B cell (primary cell): ENCODE results near the gene ZNF324. TPM values are rescaled to one million over a fixed set of nuclear protein-coding genes. Genes with fewer than 3 reads are reported as not detected.

Experiments
- ATAC-seq: fragments of 200-7000 bp; cut with Tn5 transposase; one replicate; pipeline ENCODE4 v1.10.0; 2021; ENCODE audit warnings: low read depth, mild to moderate bottlenecking, moderate number of reproducible peaks, moderate library complexity
- CTCF ChIA-PET: fragments of 350-600 bp; sonication (Branson Sonifier 250); formaldehyde crosslinking; loops from one replicate; lab custom pipeline; 2021; ENCODE audit warnings: antibody characterized with exemption, inconsistent platforms; lab: Charles Lee
- POLR2A ChIA-PET: fragments of 350-600 bp; sonication (Branson Sonifier 250); formaldehyde crosslinking; loops from one replicate; lab custom pipeline; 2021; ENCODE audit warnings: antibody characterized with exemption; lab: Charles Lee
- DNase-seq: peaks from one replicate; pipeline ENCODE4 v3.0.0; 2013
- H2AFZ ChIP-seq: 2 replicates; pipeline ENCODE4 v1.6.1; 2012; ENCODE audit warnings: mild to moderate bottlenecking, low read depth, low read length; ENCODE audit not compliant: insufficient read depth, poor library complexity, severe bottlenecking
- H3K27ac ChIP-seq, 2 donors: 1 replicate in 1 of 2; 2 replicates in 1 of 2; pipeline ENCODE4 v1.5.1; 2012 to 2013; ENCODE audit warnings: low read length in 2 of 2, mild to moderate bottlenecking in 2 of 2, moderate library complexity in 1 of 2
- H3K27me3 ChIP-seq, 4 experiments: fragments of 200-600 bp in 1 of 4; sonication (generic) in 1 of 4; replicated peaks in 1 of 4; 1 replicate in 2 of 4; 2 replicates in 2 of 4; pipeline versions ENCODE4 v1.6.1 to v1.7.0; 2013 to 2016; ENCODE audit warnings: low read length in 3 of 4, mild to moderate bottlenecking in 2 of 4, mixed read lengths in 1 of 4, moderate library complexity in 1 of 4; ENCODE audit not compliant: insufficient read depth in 4 of 4, control insufficient read depth in 3 of 4; ENCODE audit errors: control extremely low read depth in 1 of 4
- H3K36me3 ChIP-seq, 2 experiments: replicated peaks in 1 of 2; 1 replicate in 1 of 2; 2 replicates in 1 of 2; pipeline versions ENCODE4 v1.6.1 to v1.7.1; 2013; ENCODE audit warnings: low read length in 1 of 2; ENCODE audit not compliant: insufficient read depth in 2 of 2, control insufficient read depth in 1 of 2; ENCODE audit errors: control extremely low read depth in 1 of 2, extremely low read depth in 1 of 2
- H3K4me1 ChIP-seq, 2 donors: fragments of 200-600 bp in 1 of 2; sonication (generic) in 1 of 2; 1 replicate in 1 of 2; 2 replicates in 1 of 2; pipeline versions ENCODE4 v1.5.1 to v1.6.1; 2013 to 2017; ENCODE audit warnings: low read length in 2 of 2; ENCODE audit not compliant: control insufficient read depth in 2 of 2, insufficient read depth in 2 of 2
- H3K4me2 ChIP-seq: replicated peaks from 2 replicates; pipeline ENCODE3; 2012; ENCODE audit warnings: mild to moderate bottlenecking, low read depth, low read length; ENCODE audit not compliant: poor library complexity, severe bottlenecking
- H3K4me3 ChIP-seq, 5 experiments: fragments of 200-600 bp in 1 of 5; sonication (generic) in 1 of 5; 1 replicate in 3 of 5; 2 replicates in 2 of 5; pipeline versions ENCODE4 v1.5.1 to v1.7.0; 2011 to 2016; ENCODE audit warnings: low read length in 4 of 5, mild to moderate bottlenecking in 4 of 5, low read depth in 2 of 5, control low read depth in 1 of 5, moderate library complexity in 1 of 5; ENCODE audit not compliant: insufficient read depth in 1 of 5; ENCODE audit errors: control extremely low read depth in 1 of 5, extremely low read depth in 1 of 5
- H3K79me2 ChIP-seq: fragments of 200-600 bp; sonication (generic); one replicate; pipeline ENCODE4 v1.6.0; 2016; ENCODE audit warnings: low read length; ENCODE audit not compliant: control insufficient read depth, insufficient read depth
- H3K9ac ChIP-seq: fragments of 200-600 bp; sonication (generic); 2 replicates; pipeline ENCODE4 v1.6.1; 2017; ENCODE audit warnings: mild to moderate bottlenecking, low read length, moderate library complexity
- H3K9me3 ChIP-seq, 3 donors: one replicate each; pipeline versions ENCODE4 v1.6.1 to v1.7.1; 2013; ENCODE audit warnings: low read length in 2 of 3; ENCODE audit not compliant: control insufficient read depth in 2 of 3, insufficient read depth in 1 of 3; ENCODE audit errors: control extremely low read depth in 1 of 3
- H4K20me1 ChIP-seq: 2 replicates; pipeline ENCODE4 v1.6.0; 2012; ENCODE audit warnings: mild to moderate bottlenecking, low read length; ENCODE audit not compliant: insufficient read depth, control insufficient read depth, poor library complexity, severe bottlenecking
- H3K27ac Mint-ChIP-seq: one replicate; pipeline ENCODE4 v1.8.0; 2021; ENCODE audit warnings: mixed read lengths
- H3K27me3 Mint-ChIP-seq: one replicate; pipeline ENCODE4 v1.8.0; 2021; ENCODE audit warnings: mixed read lengths
- H3K4me1 Mint-ChIP-seq: one replicate; pipeline ENCODE4 v1.8.0; 2021; ENCODE audit warnings: mixed read lengths
- H3K4me3 Mint-ChIP-seq: one replicate; pipeline ENCODE4 v1.8.0; 2021; ENCODE audit warnings: mixed read lengths
- H3K9me3 Mint-ChIP-seq: one replicate; pipeline ENCODE4 v1.8.0; 2022; ENCODE audit warnings: mixed read lengths; ENCODE audit not compliant: insufficient read depth
- CTCF ChIP-seq: fragments of 200-600 bp; IDR thresholded peaks from one replicate; pipeline ENCODE4 v1.8.0; 2022; ENCODE audit warnings: antibody characterized with exemption, mild to moderate bottlenecking
- EZH2 ChIP-seq: IDR thresholded peaks from 2 replicates; pipeline ENCODE4 v1.6.1; 2012; ENCODE audit warnings: borderline replicate concordance, low read depth, mild to moderate bottlenecking, moderate library complexity, low read length; ENCODE audit not compliant: insufficient read depth, poor library complexity, severe bottlenecking
- WGBS: methylation state at CpG from one replicate; pipeline ENCODE4 v1.1.5; 2013; ENCODE audit warnings: missing lambda C conversion rate; ENCODE audit not compliant: insufficient coverage; 5-methylcytosine and 5-hydroxymethylcytosine counted together
- intact Hi-C: fragments of 100-400 bp; cut with micrococcal nuclease; formaldehyde crosslinking; loops from one replicate; pipeline ENCODE4 v1.10.0; 2022
- polyA plus RNA-seq: library from polyadenylated mRNA; depleted of rRNA; stranded (reverse); fragments of >200 nt; gene quantifications from 2 replicates; pipeline ENCODE4 v1.2.3, GENCODE V29; 2012
- total RNA-seq, 2 donors: library from RNA; stranded (reverse); fragments of 120-200 nt in 1 of 2; gene quantifications; 1 replicate in 1 of 2; 2 replicates in 1 of 2; pipeline versions ENCODE4 v1.2.3 to v1.2.4, GENCODE V29; 2013 to 2022

Gene ZNF324
- total and polyA plus RNA-seq, 2 donors (not counting 1 experiment from before 2014, with no cell fraction given): 12.8 to 21.0 TPM

DNA sequence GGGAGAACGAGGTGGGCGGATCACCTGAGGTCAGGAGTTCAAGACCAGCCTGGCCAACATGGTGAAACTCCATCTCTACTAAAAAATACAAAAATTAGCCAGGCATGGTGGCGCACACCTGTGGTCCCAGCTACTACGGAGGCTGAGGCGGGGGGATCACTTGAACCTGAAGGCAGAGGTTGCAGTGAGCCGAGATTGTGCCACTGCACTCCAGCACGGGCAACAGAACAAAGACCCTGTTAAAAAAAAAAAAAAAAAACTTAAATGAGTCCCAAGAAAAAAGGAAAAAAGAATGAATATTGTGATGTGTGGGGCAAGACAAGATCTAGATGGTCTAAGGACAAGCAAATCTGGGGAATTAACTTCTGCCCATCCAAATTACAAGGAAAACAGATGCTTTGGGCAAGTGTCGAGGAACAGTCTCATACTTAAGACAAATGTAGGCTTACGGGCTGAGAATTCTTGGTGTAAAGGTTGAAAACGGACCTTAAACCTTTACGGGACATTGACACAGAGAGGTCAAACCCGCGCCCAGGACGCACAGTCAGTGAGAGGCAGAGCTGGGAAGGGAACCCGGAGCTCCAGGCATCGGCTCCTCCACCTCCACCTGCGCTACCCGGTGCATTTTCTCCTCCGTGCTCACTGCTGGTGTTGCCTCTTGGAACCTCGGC is 656 bp upstream of the ZNF324 start:
- ChIA-PET POLR2A (interaction anchor here (0.6 to 1.7 kb wide), 3 partner anchors 11 to 104 kb away, joined by 3 to 4 read pairs (median 3); partner anchors contain the start of gene ZNF497), CTCF (interaction anchor here (0.9 kb wide), 1 partner anchor 161 kb away, joined by 3 read pairs; the partner anchor contains the start of gene ERVK3-1)
- H3K9me3 Mint-ChIP-seq: no peaks in the 10 kb centered on the region
- peak overlapping the region; percentile 85 for H3K27ac Mint-ChIP-seq
- no peak for DNase-seq
- H3K4me1 Mint-ChIP-seq: peaks cover 26% of the 10 kb centered on the region
- H3K4me3 Mint-ChIP-seq: peak overlapping the region; percentile 85
- no peak for TF ChIP-seq EZH2
- no peak for TF ChIP-seq CTCF
- no peaks in the 10 kb centered on the region for H3K27me3 Mint-ChIP-seq
- peaks cover 8 to 25% of the 10 kb centered on the region in 2 donors for H3K4me1 ChIP-seq
- intact Hi-C loops: loop anchor here (1.0 to 2.0 kb wide), 8 partner anchors 10 to 161 kb away; partner anchors contain the start of genes ERVK3-1, RPS5, TRIM28 and ZNF132
- peaks cover 24% of the 10 kb centered on the region for H3K79me2 ChIP-seq
- no peak overlapping the region for H3K27ac ChIP-seq
- H2AFZ ChIP-seq: peak overlapping the region; percentile 93
- H3K4me3 ChIP-seq: peak overlapping the region; percentile 30 to 91 (median 89)
- 35% methylated on average over 18 of the region's 20 CpGs for WGBS
- no peaks in the 10 kb centered on the region for H3K27me3 ChIP-seq
- H3K9ac ChIP-seq: peak overlapping the region; percentile 89
- peaks cover 4% of the 10 kb centered on the region for H4K20me1 ChIP-seq
- H3K36me3 ChIP-seq: peaks cover 0 to 3% of the 10 kb centered on the region in 2 experiments
- H3K9me3 ChIP-seq: peaks cover 0 to 6% (median 0%) of the 10 kb centered on the region in 3 donors
- ATAC-seq: peak; percentile 18
- peak overlapping the region; percentile 78 for H3K4me2 ChIP-seq
